GM21528 (cell line): ENCODE results near the gene PGS1.

ENCODE experiments used
- ATAC-seq: cut with Tn5 transposase; IDR thresholded peaks from one replicate; pipeline ENCODE4 v1.9.1; 2021; ENCODE audit warnings: mild to moderate bottlenecking, moderate library complexity; ENCODE audit not compliant: unreplicated experiment, low FRiP score

The PGS1 gene

DNA sequence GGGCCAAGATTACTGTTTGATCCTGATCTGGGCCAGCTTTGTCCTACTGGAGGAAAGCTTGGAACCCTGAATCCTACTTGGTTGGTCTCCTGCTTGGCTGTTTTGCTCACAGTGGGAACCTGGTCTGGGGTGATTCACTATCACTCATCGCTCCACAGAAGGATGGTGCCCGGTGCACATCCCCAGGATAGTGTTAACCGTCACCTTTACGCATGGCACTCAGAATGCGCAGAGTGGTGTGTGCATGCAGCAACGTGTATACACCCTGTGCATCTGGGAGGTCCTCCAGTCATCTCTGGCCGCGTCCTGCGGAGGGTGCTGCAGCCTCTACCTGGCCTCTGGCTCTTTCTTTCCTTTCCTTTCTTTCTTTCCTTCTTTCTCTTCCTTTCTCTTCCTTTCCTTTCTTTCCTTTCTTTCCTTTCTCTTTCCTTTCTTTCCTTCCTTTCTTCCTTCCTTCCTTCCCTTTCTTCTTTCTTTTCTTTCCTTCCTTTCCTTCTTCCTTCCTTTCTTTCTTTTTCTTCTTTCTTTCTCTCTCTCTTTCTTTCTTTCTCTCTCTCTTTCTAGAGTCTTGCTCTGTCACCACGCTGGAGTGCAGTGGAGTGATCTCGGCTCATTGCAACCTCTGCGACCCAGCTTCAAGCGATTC, 31.7 kb upstream of the PGS1 start:
- no peak for ATAC-seq

DNA sequence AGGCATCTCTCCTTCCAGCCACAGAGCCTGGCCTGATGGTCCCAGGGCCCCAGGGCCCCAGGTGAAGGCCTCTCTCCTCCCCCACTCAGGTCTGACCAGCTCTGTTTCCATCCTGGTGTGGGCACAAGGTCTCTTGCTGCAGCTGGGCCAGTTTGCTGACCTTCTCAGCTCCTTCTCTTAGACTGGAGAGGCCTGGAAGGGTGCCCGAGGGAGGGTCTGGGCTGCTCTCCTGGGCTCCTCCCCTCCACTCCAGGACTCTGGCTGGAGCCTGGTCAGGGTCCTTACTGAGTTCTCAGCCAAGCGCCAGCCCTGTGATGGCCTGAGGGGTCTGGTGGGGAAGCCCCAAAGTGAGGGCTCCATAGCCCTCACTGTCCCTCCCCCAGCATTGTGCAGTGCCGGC, 31.0 kb upstream of the PGS1 start:
- ATAC-seq = no peak

DNA sequence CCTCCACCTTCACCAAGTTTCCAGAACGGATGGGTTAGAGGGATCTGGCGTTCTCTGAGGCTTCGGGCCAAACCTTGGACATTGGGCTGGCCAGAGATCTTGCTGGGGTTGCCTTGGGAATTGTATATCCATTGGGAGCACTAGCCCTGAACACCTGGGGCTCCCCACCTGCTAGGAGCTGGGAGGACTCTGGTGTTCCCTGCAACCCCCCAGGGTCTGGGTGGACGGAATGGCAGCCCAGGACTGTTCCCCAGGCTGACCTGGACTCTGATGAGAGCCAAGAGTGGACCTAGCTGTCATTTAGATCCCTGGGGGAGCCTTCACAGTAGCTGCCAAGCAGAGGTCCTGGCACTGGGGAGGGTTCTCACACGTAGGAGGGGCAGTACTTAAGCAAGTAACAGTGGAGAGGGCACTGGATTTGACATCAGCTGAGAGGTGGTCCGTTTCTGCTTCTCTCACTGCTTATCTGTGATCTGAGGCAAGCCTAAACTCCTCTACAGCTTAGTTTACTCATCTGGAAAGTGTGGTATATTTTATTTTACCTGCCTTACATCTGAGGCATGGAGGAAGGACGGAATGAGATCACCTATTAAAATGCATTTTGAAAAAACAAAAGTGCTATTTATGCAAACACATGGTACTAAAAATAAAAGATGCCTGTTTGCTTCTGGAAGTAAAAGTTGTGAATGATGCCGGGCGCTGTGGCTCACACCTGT, 30.2 kb upstream of the PGS1 start:
- ATAC-seq = no peak

DNA sequence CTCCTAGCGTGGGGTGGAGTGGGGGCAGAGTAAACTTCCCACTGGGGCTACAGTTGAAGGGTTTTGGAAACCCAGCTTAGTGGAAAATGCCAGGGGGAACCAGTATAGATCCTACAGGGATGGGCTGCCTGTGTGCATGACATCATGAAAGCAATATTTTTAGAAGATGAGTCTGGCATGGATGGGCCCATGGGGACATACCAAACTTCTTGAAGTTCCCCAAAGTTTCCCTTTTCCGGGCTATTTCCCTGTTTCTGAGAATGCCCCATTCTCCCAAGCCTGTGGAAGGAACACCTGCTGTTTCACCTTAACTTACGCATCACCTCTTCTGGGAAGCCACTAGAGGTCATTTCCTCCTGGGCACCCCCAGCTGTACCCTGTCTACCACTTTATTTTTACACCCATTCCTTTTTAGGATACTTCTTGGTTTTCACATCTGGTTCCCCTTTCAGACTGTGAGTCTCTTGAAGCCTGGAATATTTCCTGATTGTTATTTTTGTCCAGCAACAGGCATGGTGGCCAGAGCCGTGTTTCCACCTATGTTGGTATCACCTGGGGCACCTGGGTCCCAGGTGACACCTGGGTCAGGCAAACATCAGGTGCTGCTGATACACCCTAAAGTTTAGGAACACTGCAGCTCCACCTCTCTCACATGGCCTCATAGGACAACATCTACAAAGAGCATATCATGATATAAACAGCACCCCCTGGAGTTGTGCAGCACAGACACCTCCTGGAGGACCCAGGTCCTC, 28.4 kb upstream of the PGS1 start:
- no peak for ATAC-seq

DNA sequence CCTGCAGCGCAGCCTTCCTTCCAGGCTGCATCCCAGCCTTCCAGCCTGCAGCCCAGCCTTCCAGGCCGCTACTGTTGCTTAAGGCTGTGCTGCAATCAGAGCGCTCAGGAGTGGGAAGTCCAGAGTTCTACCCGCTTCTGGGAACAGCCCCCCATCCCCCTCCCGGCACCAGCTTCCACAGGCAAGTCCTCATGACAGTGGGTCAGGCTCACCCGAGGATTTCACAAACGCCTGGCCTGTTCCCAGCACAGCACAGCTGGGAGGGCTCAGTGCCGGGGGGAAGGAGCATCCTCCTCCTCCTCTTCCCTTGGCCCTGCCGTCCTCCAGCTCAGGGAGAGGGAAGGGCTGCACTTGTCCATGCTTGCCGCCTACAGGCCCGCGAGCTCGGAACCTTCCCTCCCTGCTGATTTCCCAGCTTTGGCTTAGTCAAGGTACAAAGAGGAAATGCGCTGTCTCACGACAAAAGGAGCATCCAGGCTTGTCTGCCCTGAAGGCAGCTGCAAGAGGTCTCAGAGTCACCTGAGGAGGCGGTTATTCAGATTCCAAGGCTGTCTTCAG, 26.9 kb upstream of the PGS1 start:
- no peak for ATAC-seq

DNA sequence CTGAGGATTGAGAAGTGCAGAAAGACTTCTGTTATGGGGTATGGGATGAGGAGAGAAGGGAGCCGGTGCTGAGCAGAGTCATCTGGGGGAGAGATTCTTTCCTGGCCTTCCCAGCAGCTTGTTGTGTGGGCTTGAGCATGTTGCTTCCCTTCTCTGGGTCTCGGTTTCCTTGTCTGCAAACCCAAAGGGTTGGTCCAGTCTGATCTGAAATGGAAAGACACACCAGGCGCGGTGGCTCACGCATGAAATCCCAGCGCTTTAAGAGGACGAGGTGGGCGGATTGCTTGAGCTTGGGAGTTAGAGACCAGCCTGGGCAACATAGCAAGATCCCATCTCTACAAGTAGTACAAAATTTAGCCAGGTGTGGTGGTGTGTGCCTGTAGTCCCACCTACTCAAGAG, 24.6 kb upstream of the PGS1 start:
- ATAC-seq = no peak

DNA sequence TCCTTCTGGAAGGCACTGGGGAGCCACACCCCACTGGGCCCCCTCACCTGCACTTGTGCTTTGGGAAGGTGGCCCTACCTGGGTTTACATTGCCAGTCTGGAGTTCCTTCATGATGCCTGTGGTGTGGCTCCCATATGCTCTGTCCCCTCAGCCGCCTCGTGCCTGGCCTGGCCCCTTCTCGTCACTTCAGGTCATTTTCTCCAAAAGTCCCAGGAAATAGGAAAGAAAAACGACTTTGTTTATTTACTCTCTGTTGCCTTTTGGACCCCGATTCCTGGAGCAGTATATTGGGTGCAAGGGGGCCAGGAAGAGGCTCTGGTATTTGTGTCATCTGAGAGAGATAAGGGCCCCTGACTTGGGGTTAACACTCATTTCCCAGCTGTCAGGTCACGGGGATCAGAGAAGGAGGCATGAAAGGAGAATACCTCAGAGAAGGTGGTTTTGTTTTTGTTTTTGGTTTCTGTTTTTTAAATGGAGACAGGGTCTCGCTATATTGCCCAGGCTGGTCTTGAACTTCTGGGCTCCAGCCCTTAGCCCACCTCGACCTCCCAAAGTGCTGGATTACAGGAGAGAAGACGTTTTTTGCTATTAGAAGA, 23.3 kb upstream of the PGS1 start:
- no peak for ATAC-seq

DNA sequence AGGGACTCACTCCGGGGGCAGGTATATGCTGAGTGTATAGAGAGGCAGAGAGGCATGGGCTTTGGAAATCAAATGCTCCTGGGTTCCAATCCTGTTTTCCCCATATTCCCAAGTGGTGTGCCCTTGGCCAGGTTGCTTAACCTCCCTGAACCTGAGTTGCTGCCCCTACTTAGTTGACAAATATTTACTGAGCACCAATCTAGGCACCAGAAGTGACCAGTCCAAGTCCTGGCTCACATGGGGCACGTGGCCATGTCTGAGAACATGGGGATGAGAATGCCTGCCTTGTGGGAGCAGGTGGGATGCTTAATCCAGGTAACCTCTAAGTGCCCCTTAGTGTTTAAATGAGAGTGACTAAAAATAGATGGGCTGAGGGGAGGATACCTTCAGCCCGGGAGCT, 22.7 kb upstream of the PGS1 start:
- no peak for ATAC-seq

DNA sequence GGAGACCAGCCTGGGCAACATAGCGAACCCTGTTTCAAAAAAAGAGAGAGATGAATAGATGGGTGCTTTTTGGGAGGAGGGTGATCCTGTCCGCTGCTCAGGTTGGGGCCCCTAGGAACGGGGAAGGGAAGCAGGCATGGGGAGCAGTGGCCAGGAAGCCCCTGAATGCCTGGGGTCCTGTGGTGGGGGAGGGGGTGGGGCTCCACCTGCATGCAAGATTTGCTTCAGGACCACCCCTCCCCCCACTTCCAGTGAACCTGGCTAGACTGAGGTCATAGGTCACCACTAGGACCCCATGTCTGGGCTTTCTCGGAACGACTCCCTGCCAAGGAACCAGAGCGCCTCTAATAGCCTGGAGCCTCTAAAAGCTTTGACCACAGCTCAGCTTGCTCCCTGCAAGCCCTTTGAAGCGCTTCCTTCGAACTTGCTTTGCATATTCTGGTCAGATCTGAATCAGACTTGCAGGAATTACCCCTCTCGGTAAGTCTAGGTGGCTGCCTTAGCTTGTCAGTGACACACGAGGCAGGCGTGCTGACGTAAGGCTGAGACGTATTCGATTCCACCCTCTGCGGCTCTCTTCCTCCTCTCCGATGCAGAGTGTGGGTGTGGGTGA, 22.2 kb upstream of the PGS1 start:
- peak; percentile 48 for ATAC-seq

DNA sequence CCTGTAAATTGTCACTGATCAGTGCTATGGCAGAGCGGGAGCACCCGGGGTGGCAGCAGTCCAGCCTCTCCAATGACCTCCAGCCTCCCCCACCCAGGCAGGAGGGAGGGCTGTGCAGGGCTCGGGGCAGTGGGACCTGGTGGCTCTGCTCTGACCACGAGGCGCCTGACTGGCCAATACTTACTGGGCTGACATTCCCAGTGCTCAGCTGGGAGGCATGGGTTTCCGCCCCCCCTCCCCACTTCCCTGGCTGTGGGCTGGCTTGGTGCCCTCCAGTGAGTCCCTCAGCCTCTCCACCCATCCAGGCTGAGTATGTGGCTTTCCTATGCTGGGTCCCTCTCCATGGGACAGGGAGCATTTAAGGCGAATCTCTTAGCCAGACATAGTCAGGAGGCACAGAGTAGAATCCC, 21.3 kb upstream of the PGS1 start:
- no peak for ATAC-seq

DNA sequence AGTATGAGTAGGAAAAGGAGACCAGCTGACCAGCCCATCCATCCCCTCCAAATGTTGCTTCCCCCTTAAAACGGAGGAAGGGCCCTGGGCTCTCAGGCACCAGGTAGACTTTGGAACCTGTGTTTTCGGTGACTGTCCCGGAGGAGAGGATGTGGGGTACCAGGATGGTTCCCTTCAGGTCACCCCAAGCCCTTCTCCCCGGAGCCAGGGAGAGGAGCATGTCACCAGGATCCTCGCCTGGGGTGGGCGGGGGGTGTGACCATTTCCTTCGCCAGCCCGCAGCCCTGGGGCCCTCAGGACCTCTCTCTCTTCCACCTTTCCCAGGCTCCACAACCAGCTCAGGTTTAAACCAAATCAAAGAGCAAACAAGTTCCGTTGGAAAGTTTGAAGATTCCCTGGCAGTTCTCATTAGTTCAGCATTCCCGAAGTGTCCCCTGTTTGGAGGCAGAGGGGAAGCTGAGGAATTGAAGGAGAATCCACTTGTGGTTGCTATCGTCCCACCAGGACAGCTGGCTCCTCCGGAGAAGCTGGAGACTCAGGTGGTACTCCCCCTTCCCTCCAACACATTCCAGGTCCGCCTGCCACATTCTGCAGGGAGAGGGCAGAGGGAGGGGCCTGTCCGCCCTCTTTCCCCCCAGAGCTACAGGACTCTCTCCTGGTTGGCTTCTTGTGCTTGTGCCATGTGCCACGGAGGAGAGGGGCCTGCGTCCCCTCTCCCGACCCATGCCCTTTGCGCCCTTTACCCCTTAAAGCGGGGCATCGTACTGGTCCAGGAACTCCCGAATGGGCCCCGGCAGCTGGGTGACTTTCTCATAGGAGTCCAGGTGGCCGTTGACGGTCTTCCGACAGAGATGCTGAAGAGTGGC, 20.5 kb upstream of the PGS1 start:
- no peak for ATAC-seq

DNA sequence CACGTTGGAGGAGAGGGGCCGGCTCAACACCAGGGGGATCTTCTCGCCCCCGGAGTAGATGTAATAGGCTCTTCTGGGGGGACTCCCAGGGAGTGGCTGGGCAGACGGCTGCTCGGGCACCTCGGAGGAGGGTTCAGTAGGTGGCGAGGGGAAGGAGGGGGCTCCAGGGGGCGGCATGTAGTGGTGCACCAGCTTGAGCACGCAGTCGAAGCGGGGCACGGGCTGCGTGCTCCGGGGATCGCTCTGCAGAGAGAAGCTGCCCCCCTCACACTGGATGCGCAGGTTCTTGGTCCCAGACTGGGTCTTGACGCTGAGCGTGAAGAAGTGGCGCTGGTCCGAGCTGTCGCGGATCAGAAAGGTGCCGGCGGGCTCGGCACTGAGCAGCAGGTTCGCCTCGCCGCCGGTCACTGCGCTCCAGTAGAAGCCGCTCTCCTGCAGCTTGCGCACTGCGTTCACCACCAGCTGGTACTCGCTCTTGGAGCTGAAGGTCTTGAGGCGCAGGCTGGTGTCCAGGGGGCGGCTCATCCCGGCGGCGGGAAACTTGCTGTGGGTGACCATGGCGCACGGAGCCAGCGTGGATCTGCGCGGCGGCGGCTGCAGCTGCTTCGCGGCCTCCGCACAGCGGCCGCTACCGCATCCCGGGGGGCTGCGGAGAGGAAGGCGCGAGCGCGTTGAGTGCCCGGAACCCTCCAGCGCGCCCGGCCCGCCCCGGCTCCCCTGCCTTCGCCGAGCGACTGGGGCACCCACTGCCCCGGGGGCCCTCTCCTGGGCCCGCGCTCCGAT, 19.7 kb upstream of the PGS1 start:
- no peak for ATAC-seq

DNA sequence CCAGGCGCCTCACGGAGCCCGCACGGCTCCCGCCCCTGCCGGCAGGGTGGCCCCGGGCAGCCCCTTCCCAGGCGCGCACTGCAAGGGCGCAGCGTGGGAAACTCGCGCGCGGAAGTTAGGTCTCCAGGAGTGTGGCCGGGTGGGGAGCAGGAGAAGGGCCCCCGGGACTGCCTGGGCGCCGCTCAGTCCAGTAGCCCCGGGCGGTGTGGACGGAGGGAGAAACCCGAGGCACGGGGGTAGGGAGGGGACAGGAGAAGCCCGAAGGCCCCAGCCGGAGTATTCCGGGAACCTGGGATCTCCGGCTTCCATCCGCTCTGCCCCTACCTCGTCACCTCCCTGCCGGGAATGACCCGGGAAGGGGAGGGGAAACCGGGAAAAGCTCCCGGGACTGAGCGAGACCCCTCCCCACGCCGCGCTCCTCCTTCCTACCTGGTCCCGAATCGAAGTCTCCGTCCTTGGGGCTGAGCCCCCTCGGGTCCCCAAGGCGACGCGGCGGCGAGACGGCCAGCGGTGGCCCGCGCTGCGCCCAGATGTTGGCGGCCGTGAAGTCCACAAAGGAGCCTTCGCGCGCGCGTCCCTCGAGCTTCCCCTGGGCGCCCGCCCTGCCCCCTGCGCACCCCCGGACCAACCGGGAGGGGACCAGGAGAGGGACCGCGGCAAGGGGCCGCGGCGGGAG, 19.0 kb upstream of the PGS1 start:
- no peak for ATAC-seq

DNA sequence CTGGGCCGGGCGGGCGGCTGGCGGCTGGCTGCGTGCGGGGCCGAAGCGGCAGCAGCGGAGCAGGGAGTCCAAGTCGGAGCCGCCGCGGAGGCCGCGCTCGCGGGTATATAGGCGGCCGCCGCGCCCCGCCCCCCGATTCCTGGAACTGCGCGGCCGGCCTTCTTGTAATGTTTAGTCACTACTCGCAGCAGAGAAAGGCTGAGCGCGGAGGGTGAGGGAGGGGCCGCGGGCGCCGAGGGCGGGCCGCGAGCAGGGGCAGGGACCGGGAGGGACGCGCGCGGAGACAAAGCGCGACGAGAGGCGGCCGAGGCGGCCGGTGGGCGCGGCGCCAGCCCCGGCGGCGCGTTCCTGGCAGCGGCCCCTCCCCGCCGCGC, 18.5 kb upstream of the PGS1 start, which contains the start of gene SOCS3:
Gene SOCS3, minus strand, starts transcription at position 81 of the 374 bp plus-strand sequence. CDS start 982 bp downstream, outside the sequence.
- peak; percentile 37 for ATAC-seq

DNA sequence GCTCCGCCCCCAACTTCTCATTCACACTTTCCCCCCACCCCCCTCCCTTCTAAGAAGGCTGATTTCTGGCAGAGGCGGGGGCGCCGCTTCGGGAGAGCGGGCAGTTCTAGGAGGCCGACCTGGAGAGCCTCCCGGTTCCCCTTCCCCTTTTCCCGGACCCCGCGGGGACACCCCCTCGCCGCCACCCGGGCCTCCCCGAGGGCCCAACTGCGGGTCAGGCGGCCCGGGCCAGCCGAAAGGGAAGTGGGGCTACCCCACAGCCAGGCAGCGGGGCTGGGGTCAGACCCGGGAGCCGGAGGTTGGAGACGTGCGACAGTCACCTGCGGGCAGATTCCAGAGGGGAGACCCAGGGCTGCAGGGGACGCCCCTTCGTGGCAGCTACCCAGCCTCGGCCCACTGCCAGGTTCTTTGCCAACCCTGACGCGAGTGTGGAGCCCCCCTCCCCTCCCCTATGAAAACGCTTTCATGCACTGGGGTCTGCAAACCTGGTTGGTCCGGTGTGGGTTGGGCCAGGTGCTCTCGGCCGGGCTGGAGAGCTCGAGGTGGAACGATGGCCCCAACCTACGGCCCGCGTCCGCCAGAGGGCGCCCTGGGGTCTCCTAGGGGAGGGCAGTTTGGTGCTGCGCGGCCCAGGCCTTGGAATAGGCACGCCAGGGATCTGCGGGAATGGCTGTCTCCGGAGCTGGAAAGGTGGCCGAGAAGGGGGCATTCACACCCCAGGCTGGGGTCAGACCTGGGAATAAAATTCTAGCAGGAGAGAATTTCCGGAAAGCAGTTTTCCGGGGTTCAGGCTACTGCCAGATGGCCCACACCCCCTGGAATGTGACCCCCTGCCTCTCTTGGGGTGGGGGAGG, 17.9 kb upstream of the PGS1 start:
- ATAC-seq = peak; percentile 31

DNA sequence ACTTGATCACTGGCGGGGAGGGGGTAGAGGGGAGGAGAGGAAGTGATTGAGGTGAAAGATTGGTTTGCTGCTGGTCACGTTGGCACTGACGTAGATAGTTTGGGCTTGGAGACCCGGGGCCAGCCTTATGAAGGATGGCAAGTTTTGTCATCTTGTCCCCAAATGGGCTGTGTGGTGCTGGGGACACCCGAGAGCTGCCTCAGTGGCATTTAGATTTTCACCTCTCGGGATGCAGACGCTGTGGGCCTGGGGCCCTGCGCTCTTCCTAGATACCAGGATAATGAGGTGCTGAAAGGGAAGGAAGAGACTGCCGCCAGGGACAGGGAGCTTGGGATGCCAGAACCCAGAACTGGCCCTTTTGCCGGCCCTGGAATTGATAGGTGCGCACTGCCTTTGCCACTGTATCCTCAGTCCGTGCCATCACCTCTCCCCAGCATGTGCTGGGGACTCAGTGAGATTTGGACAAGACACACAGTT, 17.2 kb upstream of the PGS1 start:
- ATAC-seq = no peak

DNA sequence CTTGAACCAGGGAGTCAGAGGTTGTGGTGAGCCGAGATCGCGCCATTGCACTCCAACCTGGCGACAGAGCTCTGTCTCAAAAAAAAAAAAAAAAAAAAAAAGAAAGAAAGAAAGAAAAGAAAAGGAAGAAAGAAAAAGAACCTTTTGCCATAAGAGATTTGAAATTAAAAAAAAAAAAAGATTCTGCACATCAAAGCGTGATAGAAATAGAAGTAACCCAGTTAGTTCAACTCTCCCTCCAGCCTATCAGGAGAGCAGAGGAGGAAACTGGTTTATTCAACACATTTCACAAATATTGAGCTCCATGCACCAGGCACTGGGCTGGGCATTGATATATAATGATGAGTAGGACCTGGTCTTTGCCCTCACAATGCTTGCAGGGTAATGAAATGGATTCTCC, 16.2 kb upstream of the PGS1 start:
- ATAC-seq = no peak
